IMR-90 (cell line): ENCODE data around the gene RYR1. TPM values are rescaled to one million over a fixed set of nuclear protein-coding genes. Genes with fewer than 3 reads are reported as not detected.

Experiments
- ATAC-seq: fragments of 200-7000 bp; cut with Tn5 transposase; 2 replicates; pipeline ENCODE4 v1.9.1; 2020; ENCODE audit warnings: low read depth, mild to moderate bottlenecking, moderate library complexity
- BruUV-seq: library from RNA; stranded (reverse); fragments of 400-500 nt; replicated peaks from 2 replicates; lab custom pipeline; 2021; lab: Mats Ljungman, UMichigan
- CTCF ChIA-PET: fragments of 300-600 bp; formaldehyde crosslinking; extraction: SDS; loops from one replicate; lab custom pipeline; 2021; ENCODE audit warnings: antibody characterized with exemption; lab: Yijun Ruan, JAX
- POLR2A ChIA-PET: fragments of 300-600 bp; sonication (Branson Sonifier 250); formaldehyde crosslinking; loops from one replicate; lab custom pipeline; 2022; ENCODE audit warnings: antibody characterized with exemption; ENCODE audit not compliant: unreplicated experiment; lab: Charles Lee
- DNase-seq: peaks from one replicate; pipeline ENCODE4 v3.0.0; 2013
- H2AFZ ChIP-seq: replicated peaks from 2 replicates; pipeline ENCODE3; 2013; ENCODE audit warnings: low read length, mild to moderate bottlenecking; ENCODE audit not compliant: poor library complexity
- H2AK5ac ChIP-seq: 2 replicates; pipeline ENCODE4 v1.6.1; 2013; ENCODE audit warnings: low read depth, low read length, inconsistent platforms
- H2AK9ac ChIP-seq: replicated peaks from 2 replicates; pipeline ENCODE3; 2013; ENCODE audit warnings: mild to moderate bottlenecking, low read depth, low read length, moderate library complexity; ENCODE audit not compliant: poor library complexity
- H2BK120ac ChIP-seq: 2 replicates; pipeline ENCODE4 v1.6.1; 2013; ENCODE audit warnings: low read depth, low read length, inconsistent platforms
- H2BK15ac ChIP-seq: 3 replicates; pipeline ENCODE4 v1.6.1; 2013; ENCODE audit warnings: low read depth, low read length, inconsistent platforms
- H2BK20ac ChIP-seq: 2 replicates; pipeline ENCODE4 v1.6.1; 2013; ENCODE audit warnings: low read depth, mild to moderate bottlenecking, inconsistent platforms, low read length, moderate library complexity
- H2BK5ac ChIP-seq: 2 replicates; pipeline ENCODE4 v1.6.1; 2013; ENCODE audit warnings: mild to moderate bottlenecking, low read depth, low read length, inconsistent platforms; ENCODE audit not compliant: poor library complexity, severe bottlenecking
- H3K14ac ChIP-seq: replicated peaks from 2 replicates; pipeline ENCODE4 v1.6.1; 2013; ENCODE audit warnings: low read depth, low read length, inconsistent platforms
- H3K18ac ChIP-seq: 2 replicates; pipeline ENCODE4 v1.6.1; 2013; ENCODE audit warnings: low read depth, low read length, control low read depth
- H3K23ac ChIP-seq: 2 replicates; pipeline ENCODE4 v1.6.1; 2013; ENCODE audit warnings: low read depth, low read length, inconsistent platforms
- H3K27ac ChIP-seq: 2 replicates; pipeline ENCODE4 v1.5.1; 2013; ENCODE audit warnings: mild to moderate bottlenecking, control low read depth, low read length; ENCODE audit not compliant: insufficient read depth
- H3K27me3 ChIP-seq: 2 replicates; pipeline ENCODE4 v1.6.1; 2013; ENCODE audit warnings: low read length; ENCODE audit not compliant: control insufficient read depth, insufficient read depth
- H3K36me3 ChIP-seq: 2 replicates; pipeline ENCODE4 v1.6.1; 2013; ENCODE audit warnings: low read length, mixed read lengths; ENCODE audit not compliant: control insufficient read depth, insufficient read depth
- H3K4ac ChIP-seq: 2 replicates; pipeline ENCODE4 v1.6.1; 2013; ENCODE audit warnings: low read depth, low read length, inconsistent platforms
- H3K4me1 ChIP-seq: 2 replicates; pipeline ENCODE4 v1.6.1; 2013; ENCODE audit warnings: low read length, mixed read lengths; ENCODE audit not compliant: control insufficient read depth, insufficient read depth
- H3K4me2 ChIP-seq: 2 replicates; pipeline ENCODE4 v1.6.1; 2013; ENCODE audit warnings: low read depth, mild to moderate bottlenecking, control low read depth, low read length, moderate library complexity
- H3K4me3 ChIP-seq: 2 replicates; pipeline ENCODE4 v1.5.1; 2013; ENCODE audit warnings: low read depth, mild to moderate bottlenecking, control low read depth, low read length, moderate library complexity; ENCODE audit not compliant: insufficient read depth
- H3K56ac ChIP-seq: 2 replicates; pipeline ENCODE4 v1.6.1; 2013; ENCODE audit warnings: low read length, inconsistent platforms; ENCODE audit not compliant: insufficient read depth; ENCODE audit errors: extremely low read depth
- H3K79me1 ChIP-seq, 2 experiments: 2 replicates each; pipeline ENCODE4 v1.6.1; 2013; ENCODE audit warnings: low read length in 2 of 2, inconsistent platforms in 1 of 2, low read depth in 1 of 2
- H3K9ac ChIP-seq: 2 replicates; pipeline ENCODE4 v1.6.1; 2013; ENCODE audit warnings: low read depth, low read length, control low read depth
- H3K9me1 ChIP-seq: 2 replicates; pipeline ENCODE4 v1.6.1; 2013; ENCODE audit warnings: low read length, inconsistent platforms; ENCODE audit not compliant: insufficient read depth
- H3K9me3 ChIP-seq: 2 replicates; pipeline ENCODE4 v1.6.1; 2013; ENCODE audit warnings: low read length; ENCODE audit not compliant: control insufficient read depth, insufficient read depth
- H4K20me1 ChIP-seq: 2 replicates; pipeline ENCODE4 v1.6.1; 2013; ENCODE audit warnings: low read length, inconsistent platforms; ENCODE audit not compliant: insufficient read depth
- H4K5ac ChIP-seq: 2 replicates; pipeline ENCODE4 v1.6.1; 2013; ENCODE audit warnings: mild to moderate bottlenecking, low read depth, low read length, control low read depth
- H4K8ac ChIP-seq, 2 experiments: 2 replicates each; pipeline ENCODE4 v1.6.1; 2013; ENCODE audit warnings: low read depth in 2 of 2, low read length in 2 of 2, control low read depth in 1 of 2, inconsistent platforms in 1 of 2
- H4K91ac ChIP-seq: 2 replicates; pipeline ENCODE4 v1.6.1; 2013; ENCODE audit warnings: low read depth, low read length, inconsistent platforms; ENCODE audit not compliant: insufficient read depth
- MAFK ChIP-seq: IDR thresholded peaks from 2 replicates; pipeline ENCODE4 v1.6.1; 2012; ENCODE audit warnings: low read depth, low read length, improper control_type of control experiment
- MAZ ChIP-seq: IDR thresholded peaks from 2 replicates; pipeline ENCODE4 v1.6.1; 2012; ENCODE audit warnings: low read depth, mild to moderate bottlenecking, low read length, improper control_type of control experiment, moderate library complexity, borderline replicate concordance
- POLR2A ChIP-seq: IDR thresholded peaks from 2 replicates; pipeline ENCODE4 v1.6.1; 2012; ENCODE audit warnings: mild to moderate bottlenecking, low read depth, low read length
- RAD21 ChIP-seq: IDR thresholded peaks from 2 replicates; pipeline ENCODE4 v1.6.1; 2012; ENCODE audit warnings: low read length, improper control_type of control experiment
- RCOR1 ChIP-seq: IDR thresholded peaks from 2 replicates; pipeline ENCODE4 v1.6.1; 2012; ENCODE audit warnings: mild to moderate bottlenecking, low read length, improper control_type of control experiment; ENCODE audit not compliant: insufficient replicate concordance
- RFX5 ChIP-seq: IDR thresholded peaks from 2 replicates; pipeline ENCODE4 v1.8.0; 2012; ENCODE audit warnings: low read depth, mild to moderate bottlenecking, low read length, moderate library complexity
- SMC3 ChIP-seq: fragments of 150-350 bp; IDR thresholded peaks from 2 replicates; pipeline ENCODE4 v1.6.1; 2016; ENCODE audit warnings: low read depth, mild to moderate bottlenecking, antibody characterized with exemption, low read length, moderate library complexity
- WGBS, 2 experiments: methylation state at CpG; one replicate each; pipeline versions ENCODE4 v1.1.5 to v1.1.7; 2013; ENCODE audit warnings: missing lambda C conversion rate in 2 of 2; ENCODE audit not compliant: insufficient read length in 1 of 2; ENCODE audit errors: extremely low coverage in 2 of 2; 5-methylcytosine and 5-hydroxymethylcytosine counted together
- dilution Hi-C: fragments of 300-500 bp; cut with HindIII; formaldehyde crosslinking; loops from one replicate; pipeline ENCODE4 v1.14.3; 2018; ENCODE audit warnings: low sequenced_read_pairs; ENCODE audit not compliant: unreplicated experiment
- in situ Hi-C: fragments of 300-500 bp; cut with MboI; formaldehyde crosslinking; loops from 3 replicates; pipeline ENCODE4 v1.14.3; 2019; ENCODE audit warnings: low sequenced_read_pairs, inconsistent platforms, mixed read lengths
- intact Hi-C: fragments of 100-400 bp; cut with micrococcal nuclease; formaldehyde crosslinking; loops from 2 replicates; pipeline ENCODE4 v1.10.0; 2022
- polyA plus RNA-seq, 3 experiments: library from polyadenylated mRNA; depleted of rRNA; stranded (reverse); fragments of >200 nt; gene quantifications; 2 replicates each; pipeline ENCODE4 v1.2.3, GENCODE V29; 2012; ENCODE audit warnings: low replicate concordance in 1 of 3
- total RNA-seq: library from RNA; depleted of rRNA; stranded (reverse); fragments of >200 nt; gene quantifications from 2 replicates; pipeline ENCODE4 v1.2.3, GENCODE V29; 2012
- TF ChIP-seq, protein P1 (sequence below): fragments of 150-350 bp; IDR thresholded peaks from 2 replicates; pipeline ENCODE4 v1.6.1; 2016; ENCODE audit warnings: low read depth, mild to moderate bottlenecking, low read length, moderate library complexity, borderline replicate concordance
- TF ChIP-seq, protein P2 (sequence below): fragments of 150-350 bp; IDR thresholded peaks from 2 replicates; pipeline ENCODE4 v1.6.1; 2017; ENCODE audit warnings: mild to moderate bottlenecking, antibody characterized with exemption, low read length, low read depth

The RYR1 gene
- total and polyA plus RNA-seq, 2 of the 4 experiments (the other 2 are of a cell fraction) = not detected

DNA sequence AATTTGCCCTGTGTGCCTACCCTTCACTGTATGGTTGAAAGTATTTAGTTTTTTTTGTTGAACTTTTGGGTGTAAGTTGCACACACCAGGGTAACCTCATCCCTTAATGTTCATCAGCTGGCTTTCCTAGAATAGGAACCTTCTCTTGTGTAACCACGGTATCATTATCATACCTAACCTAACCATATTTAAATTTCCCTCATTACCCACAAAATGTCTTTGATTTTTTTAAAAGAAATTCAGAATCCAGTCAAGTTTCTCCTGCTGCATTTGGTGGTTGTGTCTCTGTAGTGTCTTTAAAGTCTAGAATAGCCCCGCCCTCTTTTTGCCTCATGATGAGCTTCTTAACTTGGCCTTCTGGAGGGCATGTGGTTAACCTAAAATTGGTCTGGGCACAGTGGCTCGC is 80.3 kb downstream of the RYR1 start:
- POLR2A ChIA-PET = no interaction called here
- in situ Hi-C loops = no loop called here

More for the DNA sequence above, 80.3 kb downstream of the RYR1 start:
- no peak for TF ChIP-seq RAD21
- TF ChIP-seq, protein P1, sequence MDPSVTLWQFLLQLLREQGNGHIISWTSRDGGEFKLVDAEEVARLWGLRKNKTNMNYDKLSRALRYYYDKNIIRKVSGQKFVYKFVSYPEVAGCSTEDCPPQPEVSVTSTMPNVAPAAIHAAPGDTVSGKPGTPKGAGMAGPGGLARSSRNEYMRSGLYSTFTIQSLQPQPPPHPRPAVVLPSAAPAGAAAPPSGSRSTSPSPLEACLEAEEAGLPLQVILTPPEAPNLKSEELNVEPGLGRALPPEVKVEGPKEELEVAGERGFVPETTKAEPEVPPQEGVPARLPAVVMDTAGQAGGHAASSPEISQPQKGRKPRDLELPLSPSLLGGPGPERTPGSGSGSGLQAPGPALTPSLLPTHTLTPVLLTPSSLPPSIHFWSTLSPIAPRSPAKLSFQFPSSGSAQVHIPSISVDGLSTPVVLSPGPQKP = no peak
- no peak for TF ChIP-seq RCOR1
- no peak for TF ChIP-seq POLR2A
- TF ChIP-seq, protein P2, sequence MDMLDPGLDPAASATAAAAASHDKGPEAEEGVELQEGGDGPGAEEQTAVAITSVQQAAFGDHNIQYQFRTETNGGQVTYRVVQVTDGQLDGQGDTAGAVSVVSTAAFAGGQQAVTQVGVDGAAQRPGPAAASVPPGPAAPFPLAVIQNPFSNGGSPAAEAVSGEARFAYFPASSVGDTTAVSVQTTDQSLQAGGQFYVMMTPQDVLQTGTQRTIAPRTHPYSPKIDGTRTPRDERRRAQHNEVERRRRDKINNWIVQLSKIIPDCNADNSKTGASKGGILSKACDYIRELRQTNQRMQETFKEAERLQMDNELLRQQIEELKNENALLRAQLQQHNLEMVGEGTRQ = no peak
- no peak for TF ChIP-seq SMC3
- TF ChIP-seq MAZ = no peak
- no peak for TF ChIP-seq MAFK
- TF ChIP-seq RFX5 = no peak
- Histone ChIP-seq H2BK5ac (no peak overlapping the region), H3K4me2 (no peak overlapping the region), H2BK20ac (no peak overlapping the region), H3K9me3 (no peaks in the 10 kb centered on the region), H3K9ac (no peak overlapping the region), H3K27ac (no peak overlapping the region), H2AFZ (no peak overlapping the region), H3K56ac (no peak overlapping the region), H4K20me1 (no peaks in the 10 kb centered on the region), H3K4me3 (no peak overlapping the region), H3K4me1 (no peaks in the 10 kb centered on the region), H4K5ac (no peak overlapping the region), H2BK120ac (no peak overlapping the region), H3K27me3 (peaks cover 18% of the 10 kb centered on the region), H3K14ac (no peak overlapping the region), H3K79me1 (no peaks in the 10 kb centered on the region), H2BK15ac (no peak overlapping the region), H3K9me1 (no peaks in the 10 kb centered on the region), H4K91ac (no peak overlapping the region), H3K18ac (no peak overlapping the region), H3K36me3 (no peaks in the 10 kb centered on the region), H3K4ac (no peak overlapping the region), H2AK9ac (no peak overlapping the region), H2AK5ac (no peak overlapping the region), H4K8ac (no peak overlapping the region), H3K23ac (no peak overlapping the region)
- intact Hi-C loops (loop anchor here (2.0 to 10.0 kb wide), 2 partner anchors 121 to 279 kb away; no protein-coding TSS in a partner anchor), dilution Hi-C loops (no loop called here)
- ATAC-seq (no peak), DNase-seq (no peak)
- CTCF ChIA-PET = interaction anchor here (1.0 to 1.6 kb wide), 2 partner anchors 111 to 121 kb away, joined by 3 to 4 read pairs; partner anchors contain the start of gene FAM98C
- 71 to 100% methylated on average over 1 to 2 of the region's 3 CpGs for WGBS, 2 experiments
- BruUV-seq = no TSS peak
